GM12878 (cell line): Measurements from ENCODE around the gene ELF2. TPM values are rescaled to one million over a fixed set of nuclear protein-coding genes. Genes with fewer than 3 reads are reported as not detected.

Source experiments
- ATAC-seq: fragments of 200-7000 bp; cut with Tn5 transposase; 3 replicates; pipeline ENCODE4 v1.9.1; 2020; ENCODE audit warnings: mild to moderate bottlenecking, moderate library complexity
- BruUV-seq: library from RNA; stranded (reverse); fragments of 400-500 nt; replicated peaks from 2 replicates; lab custom pipeline; 2021; lab: Mats Ljungman, UMichigan
- CTCF ChIA-PET: fragments of 300-600 bp; sonication (Branson Sonifier 250); formaldehyde crosslinking; extraction: SDS; loops from one replicate; lab custom pipeline; 2021; ENCODE audit warnings: inconsistent platforms; lab: Yijun Ruan, JAX
- POLR2A ChIA-PET: fragments of 350-600 bp; formaldehyde crosslinking; extraction: SDS; loops from one replicate; lab custom pipeline; 2021; ENCODE audit warnings: inconsistent platforms; lab: Charles Lee
- RAD21 ChIA-PET: fragments of 300-600 bp; sonication (Branson Sonifier 250); formaldehyde crosslinking; loops from one replicate; lab custom pipeline; 2023; ENCODE audit warnings: antibody characterized with exemption; ENCODE audit not compliant: unreplicated experiment; lab: Charles Lee
- SMC1A ChIA-PET: fragments of 300-600 bp; sonication (Branson Sonifier 250); formaldehyde crosslinking; loops from one replicate; lab custom pipeline; 2023; ENCODE audit not compliant: unreplicated experiment, uncharacterized antibody; lab: Charles Lee
- DNase-seq: peaks from one replicate; pipeline ENCODE4 v3.0.0-alpha.2; 2011; ENCODE audit warnings: low read depth, low spot score
- FAIRE-seq: peaks from 3 replicates; lab custom pipeline; 2011; peaks lifted over from hg19 to GRCh38; lab: Jason Lieb, UNC
- H2AFZ ChIP-seq: 2 replicates; pipeline ENCODE4 v1.6.0; 2011; ENCODE audit warnings: low read depth, low read length, control low read depth; ENCODE audit not compliant: control insufficient read depth
- H3K27ac ChIP-seq: 2 replicates; pipeline ENCODE4 v1.5.1; 2011; ENCODE audit warnings: control low read depth; ENCODE audit not compliant: control insufficient read depth, insufficient read depth
- H3K27me3 ChIP-seq, 2 experiments: replicated peaks in 1 of 2; 2 replicates each; pipeline versions ENCODE4 v1.6.0 to v1.6.1; 2011; ENCODE audit warnings: low read length in 1 of 2; ENCODE audit not compliant: control insufficient read depth in 2 of 2, insufficient read depth in 2 of 2
- H3K36me3 ChIP-seq, 2 experiments: 2 replicates each; pipeline ENCODE4 v1.5.1; 2011; ENCODE audit warnings: low read length in 1 of 2; ENCODE audit not compliant: control insufficient read depth in 2 of 2, insufficient read depth in 2 of 2
- H3K4me1 ChIP-seq: 2 replicates; pipeline ENCODE4 v1.6.1; 2011; ENCODE audit warnings: mild to moderate bottlenecking, low read length, moderate library complexity, mixed read lengths; ENCODE audit not compliant: control insufficient read depth, insufficient read depth
- H3K4me2 ChIP-seq: 2 replicates; pipeline ENCODE4 v1.6.0; 2011; ENCODE audit warnings: control low read depth; ENCODE audit not compliant: control insufficient read depth, insufficient read depth
- H3K4me3 ChIP-seq: fragments of 200-600 bp; sonication (generic); 2 replicates; pipeline ENCODE4 v1.5.1; 2016
- H3K79me2 ChIP-seq: 2 replicates; pipeline ENCODE4 v1.6.0; 2011; ENCODE audit warnings: low read length; ENCODE audit not compliant: control insufficient read depth, insufficient read depth
- H3K9ac ChIP-seq: 2 replicates; pipeline ENCODE4 v1.8.0; 2011; ENCODE audit warnings: low read length, control low read depth, mixed read lengths; ENCODE audit not compliant: control insufficient read depth, insufficient read depth
- H3K9me3 ChIP-seq: replicated peaks from 3 replicates; pipeline ENCODE4 v1.5.1; 2011; ENCODE audit warnings: mild to moderate bottlenecking, low read length; ENCODE audit not compliant: control insufficient read depth, insufficient read depth
- H4K20me1 ChIP-seq: 2 replicates; pipeline ENCODE4 v1.6.0; 2011; ENCODE audit not compliant: control insufficient read depth, insufficient read depth
- ASH2L ChIP-seq: fragments of 300-600, 200-600 bp; sonication (generic); IDR thresholded peaks from 2 replicates; pipeline ENCODE4 v1.6.1; 2017; ENCODE audit warnings: low read depth, mild to moderate bottlenecking, borderline replicate concordance
- DPF2 ChIP-seq: fragments of 450-650 bp; IDR thresholded peaks from 2 replicates; pipeline ENCODE4 v1.6.1; 2017; ENCODE audit warnings: mild to moderate bottlenecking
- EGR1 ChIP-seq, 2 experiments: IDR thresholded peaks; 1 replicate in 1 of 2; 2 replicates in 1 of 2; pipeline ENCODE4 v1.6.1; 2011 to 2012; ENCODE audit warnings: low read depth in 2 of 2, low read length in 2 of 2, borderline replicate concordance in 1 of 2, mild to moderate bottlenecking in 1 of 2, moderate library complexity in 1 of 2
- FOS ChIP-seq: IDR thresholded peaks from 3 replicates; pipeline ENCODE4 v1.6.1; 2011; ENCODE audit warnings: borderline replicate concordance; ENCODE audit not compliant: insufficient read length; ENCODE audit errors: extremely low read depth
- IKZF1 ChIP-seq: fragments of 450-650 bp; conservative IDR thresholded peaks from 2 replicates; pipeline ENCODE4 v1.6.1; 2017; ENCODE audit warnings: antibody characterized with exemption, mild to moderate bottlenecking
- MXI1 ChIP-seq: fragments of 150-350 bp; IDR thresholded peaks from 2 replicates; pipeline ENCODE4 v1.6.1; 2011; ENCODE audit warnings: low read depth, mild to moderate bottlenecking, inconsistent platforms, low read length, improper control_type of control experiment
- PML ChIP-seq: IDR thresholded peaks from 2 replicates; pipeline ENCODE4 v1.6.1; 2012; ENCODE audit warnings: low read length, inconsistent platforms
- POLR2AphosphoS5 ChIP-seq: IDR thresholded peaks from 2 replicates; pipeline ENCODE4 v1.6.1; 2011; ENCODE audit warnings: mild to moderate bottlenecking, low read length, inconsistent platforms
- SMARCA5 ChIP-seq: fragments of 450-650 bp; IDR thresholded peaks from 2 replicates; pipeline ENCODE4 v1.6.1; 2017; ENCODE audit warnings: mild to moderate bottlenecking
- SP1 ChIP-seq: IDR thresholded peaks from one replicate; pipeline ENCODE4 v1.6.1; 2011; ENCODE audit warnings: low read depth, low read length
- SREBF1 ChIP-seq: IDR thresholded peaks from 2 replicates; pipeline ENCODE4 v1.6.1; 2012; ENCODE audit warnings: mild to moderate bottlenecking, low read length
- STAT3 ChIP-seq: IDR thresholded peaks from 2 replicates; pipeline ENCODE4 v1.6.1; 2011; ENCODE audit warnings: low read depth, low read length, improper control_type of control experiment
- ZBTB33 ChIP-seq: fragments of 450-650 bp; IDR thresholded peaks from 2 replicates; pipeline ENCODE4 v1.6.1; 2017; ENCODE audit warnings: mild to moderate bottlenecking
- ZBTB4 ChIP-seq: fragments of 450-650 bp; formaldehyde crosslinking; IDR thresholded peaks from 2 replicates; pipeline ENCODE4 v1.4.0; 2022; ENCODE audit warnings: mild to moderate bottlenecking, moderate library complexity
- ZNF592 ChIP-seq: fragments of 450-650 bp; IDR thresholded peaks from 2 replicates; pipeline ENCODE4 v1.6.1; 2017; ENCODE audit warnings: mild to moderate bottlenecking, moderate library complexity
- WGBS: methylation state at CpG from one replicate; pipeline ENCODE4 v1.1.6; 2016; ENCODE audit warnings: low lambda C conversion rate; ENCODE audit not compliant: insufficient replicate concordance, insufficient coverage; ENCODE audit errors: missing lambda C conversion rate; 5-methylcytosine and 5-hydroxymethylcytosine counted together
- in situ Hi-C: fragments of 300-500 bp; cut with MboI; formaldehyde crosslinking; loops from 9 replicates; pipeline ENCODE4 v1.14.3; 2018; ENCODE audit warnings: mixed read lengths
- intact Hi-C: fragments of 100-400 bp; cut with micrococcal nuclease; formaldehyde crosslinking; loops from one replicate; pipeline ENCODE4 v1.14.2; 2022; ENCODE audit not compliant: unreplicated experiment
- polyA plus RNA-seq, 11 experiments: library from polyadenylated mRNA; depleted of rRNA in 4 of 11; unstranded in 6 of 11; stranded (reverse) in 5 of 11; fragments of >200 nt; fragmentation: Nextera tagmentation in 4 of 11; fragmentation: Illumina TruSeq in 1 of 11; extraction: Ambion mirVana in 4 of 11; extraction: Trizol in 1 of 11; gene quantifications; 1 replicate in 1 of 11; 2 replicates in 10 of 11; pipeline versions ENCODE4 v1.2.1 to v1.2.3, GENCODE V29; 2011 to 2016; ENCODE audit warnings: inconsistent platforms in 2 of 11, missing spikeins in 2 of 11, low read depth in 1 of 11
- total RNA-seq, 4 experiments: library from RNA; depleted of rRNA in 3 of 4; stranded (reverse); fragments of >200 nt in 3 of 4; fragmentation: Illumina TruSeq in 1 of 4; extraction: Trizol in 1 of 4; gene quantifications; 2 replicates each; pipeline versions ENCODE4 v1.2.1 to v1.2.3, GENCODE V29; 2013 to 2021

ELF2 gene
- total and polyA plus RNA-seq, 10 of the 15 experiments (the other 5 are each of a cell fraction or from before 2014, with no cell fraction given): 10.5 to 30.1 (median 20.5) TPM

GRCh38 chr4:139011225-139011950 lies 165.6 kb downstream of the ELF2 start:
- no TSS peak for BruUV-seq
- 74% methylated on average over 16 of the region's 16 CpGs for WGBS
- no peak for FAIRE-seq
- ChIA-PET POLR2A (no interaction called here), SMC1A (no interaction called here), RAD21 (no interaction called here), CTCF (no interaction called here)
- in situ Hi-C loops (no loop called here), intact Hi-C loops (no loop called here)
- Histone ChIP-seq H3K4me2 (no peak overlapping the region), H2AFZ (no peak overlapping the region), H3K36me3 (no peaks in the 10 kb centered on the region), H3K79me2 (peaks cover 5% of the 10 kb centered on the region), H3K9me3 (no peaks in the 10 kb centered on the region; the same call in 2 of the 3 replicates), H3K4me3 (no peak overlapping the region), H3K27me3 (no peaks in the 10 kb centered on the region), H4K20me1 (no peaks in the 10 kb centered on the region), H3K27ac (no peak overlapping the region), H3K4me1 (peaks cover 7% of the 10 kb centered on the region; the same call in 1 of the 2 replicates), H3K9ac (no peak overlapping the region)
- DNase-seq: no peak
- no peak for ATAC-seq
- TF ChIP-seq ZBTB33 (no peak), DPF2 (no peak), STAT3 (no peak), ASH2L (no peak), PML (no peak), ZNF592 (no peak), POLR2AphosphoS5 (no peak), ZBTB4 (CRISPR knock-in tag) (no peak), IKZF1 (no peak), FOS (no peak), EGR1 (IDR thresholded peaks at IDR 0.05; ENCODE audit: borderline replicate concordance in 1 of 2, low read depth in 2 of 2, low read length in 2 of 2) (no peak), SP1 (no peak), SMARCA5 (no peak), MXI1 (no peak), SREBF1 (no peak)
